ENCODE measurements around the gene CCDC141.

CCDC141 gene

DNA sequence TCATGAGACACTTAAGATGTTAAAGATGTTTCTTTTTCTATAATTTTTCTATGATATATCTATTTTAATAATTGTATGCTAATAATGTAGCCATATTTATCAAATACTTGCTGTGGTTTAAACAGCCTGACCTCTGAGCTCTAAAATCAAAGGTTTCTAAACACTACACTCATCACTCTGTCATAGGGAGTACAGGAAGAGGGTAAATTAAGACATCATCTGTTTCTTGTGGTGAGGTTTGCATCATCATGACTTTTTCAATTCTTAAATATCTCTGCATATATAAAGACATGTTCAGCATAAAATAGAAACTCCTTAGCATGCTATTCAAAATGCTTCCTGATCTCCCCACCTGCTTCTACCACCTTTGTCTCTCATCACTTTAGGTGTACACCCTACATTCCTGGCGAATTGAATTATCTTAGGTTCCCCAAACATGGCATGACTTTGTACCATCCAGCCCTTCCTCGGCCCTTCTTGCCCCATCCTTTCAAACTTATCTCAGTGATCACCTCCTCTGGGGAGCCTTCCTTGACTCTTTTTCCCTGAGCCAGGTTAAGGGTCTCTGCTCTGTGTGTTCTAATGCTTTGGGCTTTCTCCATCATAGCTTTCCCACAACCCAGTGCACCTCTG, 137.4 kb downstream of the CCDC141 start:
- peak; percentile 36 for DNase-seq (ENCODE audit: low spot score)

GRCh38 chr2:178911039-178911438, 138.9 kb downstream of the CCDC141 start:
- DNase-seq (ENCODE audit: low spot score): no peak

DNA sequence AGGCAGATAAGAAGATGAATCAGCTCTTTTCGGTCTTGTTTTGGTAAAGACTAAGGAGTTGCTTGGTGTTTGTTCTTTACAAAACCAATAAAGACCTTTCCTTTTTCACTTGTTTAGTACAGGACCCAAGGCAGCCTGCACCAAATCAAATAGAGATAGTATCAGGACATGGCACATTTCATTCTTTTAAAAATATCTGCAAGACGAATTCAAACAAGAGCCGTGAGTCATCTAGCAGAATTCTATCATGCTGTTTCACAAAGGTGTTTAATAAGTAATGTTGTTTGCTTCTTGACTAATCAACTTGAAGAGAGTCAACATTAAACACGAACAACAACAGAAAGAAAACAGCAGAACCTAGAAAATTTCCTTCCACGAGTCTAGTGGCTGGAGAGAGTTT, 139.9 kb downstream of the CCDC141 start:
- DNase-seq (ENCODE audit: low spot score): no peak

- no peak for DNase-seq (ENCODE audit: low spot score)
Measured at GRCh38 chr2:178909507-178909906, 140.4 kb downstream of the CCDC141 start.

DNA sequence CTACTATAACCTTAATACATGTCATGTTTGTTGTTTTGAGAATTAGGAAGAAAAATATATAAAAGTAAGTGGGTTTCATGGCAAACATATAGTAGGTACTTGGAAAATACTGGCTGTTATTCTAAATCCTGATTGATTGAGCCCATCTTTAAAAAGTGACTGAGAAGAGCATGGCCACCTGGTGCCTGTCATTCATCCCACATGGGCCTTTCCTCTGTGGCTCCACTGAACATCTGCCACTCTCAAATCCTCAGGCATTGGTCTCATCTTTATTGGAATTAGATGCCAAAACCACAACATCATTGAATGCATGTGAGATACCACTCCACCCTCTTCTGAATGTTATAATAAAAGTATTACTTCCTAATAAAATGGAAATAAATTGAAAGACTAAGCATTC, 141.1 kb downstream of the CCDC141 start:
- no peak for DNase-seq (ENCODE audit: low spot score)

DNA sequence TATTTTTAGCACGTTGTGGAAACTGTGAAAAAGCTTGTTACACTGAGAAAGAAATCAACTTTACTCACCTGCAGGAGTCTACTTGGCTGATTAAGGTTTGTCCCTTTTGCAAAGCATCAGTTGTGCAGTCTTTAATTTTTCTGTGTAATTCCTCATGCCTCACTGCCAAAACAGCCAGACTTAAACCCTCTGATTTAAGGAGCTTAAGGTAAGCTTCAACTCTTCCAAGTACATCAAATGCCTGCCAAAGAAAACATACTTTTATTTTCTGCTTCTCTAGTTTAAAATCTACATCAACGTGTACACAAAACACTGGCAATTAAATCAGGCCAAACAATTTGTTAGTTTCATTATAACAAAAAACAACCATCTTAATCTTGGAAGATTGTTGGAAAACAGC, 144.7 kb downstream of the CCDC141 start:
- DNase-seq (ENCODE audit: low spot score): no peak

GRCh38 chr2:178899656-178900055, 150.3 kb downstream of the CCDC141 start:
- no peak for DNase-seq (ENCODE audit: low spot score)

DNA sequence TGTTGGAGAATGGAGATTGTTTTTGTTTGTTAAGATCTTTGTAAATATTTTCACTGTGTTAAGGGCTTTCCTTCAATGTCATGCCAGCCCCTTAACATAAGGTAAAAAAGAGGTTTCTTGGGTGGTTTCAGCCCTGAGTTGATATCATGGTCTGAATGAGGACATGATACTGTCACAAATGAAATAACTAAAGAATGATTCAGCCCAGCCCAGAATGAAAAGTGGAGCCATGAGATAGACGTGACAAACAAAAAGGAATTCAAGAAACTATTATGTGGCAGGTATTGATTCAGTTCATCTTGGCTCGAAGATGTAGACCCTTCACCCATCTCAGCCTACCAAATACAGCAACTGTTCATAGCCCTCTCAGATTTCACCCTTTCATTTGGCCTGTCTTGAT, 154.1 kb downstream of the CCDC141 start:
- DNase-seq (ENCODE audit: low spot score): no peak

DNA sequence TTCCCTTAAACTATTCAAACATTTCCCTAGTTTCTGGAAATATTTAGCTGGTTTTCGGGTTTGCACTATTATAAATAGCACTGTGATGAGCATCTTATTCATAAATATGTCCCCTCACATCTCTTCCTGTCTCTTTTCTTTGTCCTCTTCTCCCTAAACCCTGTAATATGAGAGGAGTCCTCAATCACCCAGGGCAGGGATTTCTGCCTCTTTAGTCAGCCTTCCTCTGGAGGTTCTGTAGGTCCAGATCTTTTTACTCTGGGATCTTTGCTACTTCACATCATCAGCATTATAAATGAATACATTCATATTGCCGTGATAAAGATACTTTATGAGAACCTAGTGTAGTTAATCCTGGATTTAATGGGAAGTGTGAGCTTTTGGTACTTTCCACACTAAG, 154.8 kb downstream of the CCDC141 start:
- DNase-seq (ENCODE audit: low spot score): no peak

DNA sequence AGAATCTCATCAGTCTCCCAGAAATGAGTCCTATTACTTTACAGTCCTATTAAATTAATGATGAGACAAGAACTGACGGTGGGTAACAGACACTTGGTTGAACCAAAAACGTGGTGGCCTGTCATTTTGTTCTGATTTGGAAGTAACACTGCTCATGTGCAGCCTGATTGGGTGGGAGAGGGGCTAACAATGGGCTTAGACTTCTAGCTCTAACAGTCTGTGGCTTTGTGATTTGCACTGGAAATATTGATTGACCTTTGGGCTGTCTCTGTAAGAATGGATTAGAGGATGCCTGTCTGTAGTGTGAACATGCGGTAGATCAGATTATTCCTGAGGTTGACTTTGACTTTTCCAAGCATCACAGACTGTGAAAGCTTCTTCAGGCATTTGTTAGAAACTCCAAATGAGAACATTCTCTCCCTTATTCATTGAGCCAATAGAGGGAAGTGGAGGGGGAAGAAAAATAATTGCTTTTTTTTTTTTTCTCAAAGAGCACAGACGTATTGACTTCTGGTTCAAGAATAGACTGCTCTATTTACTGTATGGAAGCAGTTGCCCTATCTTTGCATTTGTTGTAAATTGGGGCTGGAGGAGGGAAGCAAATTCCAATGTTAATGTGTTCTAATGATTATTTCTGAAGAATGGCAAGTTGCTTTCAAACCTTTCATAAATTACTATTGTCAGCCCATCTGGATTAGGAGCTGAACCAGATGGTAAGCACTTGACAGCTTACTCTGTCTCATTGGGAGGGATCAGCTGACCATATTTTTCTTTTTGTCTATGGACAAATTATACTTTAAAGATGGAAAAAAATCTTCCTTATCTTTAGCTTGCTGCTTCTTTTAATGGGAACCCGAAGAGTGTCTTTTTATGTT, 156.9 kb downstream of the CCDC141 start:
- no peak for DNase-seq (ENCODE audit: low spot score)

- no peak for DNase-seq (ENCODE audit: low spot score)
Measured at GRCh38 chr2:178891959-178892485, 157.9 kb downstream of the CCDC141 start.

DNA sequence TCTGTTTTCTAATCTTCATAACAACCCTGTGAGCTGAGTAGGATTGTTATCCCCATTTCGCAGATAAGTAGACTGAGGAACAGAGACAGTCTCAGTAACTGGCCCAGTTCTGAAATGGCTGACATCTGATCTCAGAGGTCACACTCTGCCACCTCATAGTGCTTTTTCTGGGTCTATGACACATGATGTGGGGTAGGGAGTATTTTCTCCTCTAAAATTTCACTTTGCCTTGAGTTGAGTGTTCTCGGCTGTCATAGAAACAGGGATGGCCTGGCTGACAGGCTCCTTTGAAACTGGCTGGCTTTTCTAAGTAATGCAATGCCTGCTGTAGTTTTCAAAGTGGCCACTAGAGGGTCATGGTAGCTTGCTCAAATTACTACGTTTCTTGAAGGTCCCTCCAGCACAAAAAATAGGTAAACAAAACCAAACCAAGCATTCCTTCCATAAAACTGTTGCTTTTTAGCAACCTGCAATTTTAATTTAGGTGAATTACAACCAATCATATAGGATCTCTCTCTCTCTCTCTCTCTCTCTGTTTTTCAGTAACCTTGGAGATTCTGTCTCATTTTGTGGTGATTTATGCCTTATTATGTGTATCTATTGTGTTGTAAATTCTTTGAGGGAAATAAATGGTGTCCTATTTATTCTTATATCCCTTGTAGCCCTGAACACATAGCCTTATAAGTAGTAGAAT, 158.5 kb downstream of the CCDC141 start:
- peak; percentile 71 for DNase-seq (ENCODE audit: low spot score)

DNA sequence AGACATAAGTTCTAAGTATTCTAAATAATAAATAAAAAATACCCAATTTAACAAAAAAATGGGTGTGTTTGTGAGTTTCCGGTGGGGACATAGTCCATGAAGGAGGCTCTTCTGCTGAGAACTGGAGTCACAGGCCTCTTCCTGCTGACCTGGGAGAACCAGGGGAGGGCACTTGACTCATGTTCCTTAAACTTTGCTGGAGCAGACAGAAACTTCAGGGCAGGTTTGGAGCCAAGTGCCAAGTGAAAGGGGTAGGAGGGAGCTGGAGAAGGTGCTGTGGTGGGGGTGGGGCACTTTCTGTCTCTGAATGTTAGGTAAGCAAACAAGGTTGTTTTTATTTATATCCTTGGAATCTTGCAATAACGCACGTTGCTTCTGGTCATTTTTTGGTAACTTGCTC, 163.9 kb downstream of the CCDC141 start:
- no peak for DNase-seq (ENCODE audit: low spot score)

DNA sequence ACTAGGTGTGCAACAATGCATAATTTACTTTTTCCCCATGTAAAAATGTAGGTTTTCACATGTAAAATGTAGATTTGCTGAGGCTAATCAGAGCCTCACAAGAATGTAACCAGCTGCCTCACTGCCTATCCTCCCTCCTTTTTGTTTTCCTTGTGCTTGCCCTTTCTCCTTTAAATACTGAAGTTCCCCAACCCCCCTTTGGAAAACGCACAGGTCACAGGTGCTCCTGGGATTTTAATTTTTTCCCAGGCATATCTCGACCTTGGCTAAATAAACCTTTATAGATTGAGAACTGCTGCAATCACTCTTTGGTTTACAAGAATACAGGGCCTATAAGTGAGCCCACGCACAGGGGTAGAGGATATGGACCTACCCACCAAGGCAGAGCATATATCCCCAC, 165.5 kb downstream of the CCDC141 start:
- DNase-seq (ENCODE audit: low spot score): no peak

DNA sequence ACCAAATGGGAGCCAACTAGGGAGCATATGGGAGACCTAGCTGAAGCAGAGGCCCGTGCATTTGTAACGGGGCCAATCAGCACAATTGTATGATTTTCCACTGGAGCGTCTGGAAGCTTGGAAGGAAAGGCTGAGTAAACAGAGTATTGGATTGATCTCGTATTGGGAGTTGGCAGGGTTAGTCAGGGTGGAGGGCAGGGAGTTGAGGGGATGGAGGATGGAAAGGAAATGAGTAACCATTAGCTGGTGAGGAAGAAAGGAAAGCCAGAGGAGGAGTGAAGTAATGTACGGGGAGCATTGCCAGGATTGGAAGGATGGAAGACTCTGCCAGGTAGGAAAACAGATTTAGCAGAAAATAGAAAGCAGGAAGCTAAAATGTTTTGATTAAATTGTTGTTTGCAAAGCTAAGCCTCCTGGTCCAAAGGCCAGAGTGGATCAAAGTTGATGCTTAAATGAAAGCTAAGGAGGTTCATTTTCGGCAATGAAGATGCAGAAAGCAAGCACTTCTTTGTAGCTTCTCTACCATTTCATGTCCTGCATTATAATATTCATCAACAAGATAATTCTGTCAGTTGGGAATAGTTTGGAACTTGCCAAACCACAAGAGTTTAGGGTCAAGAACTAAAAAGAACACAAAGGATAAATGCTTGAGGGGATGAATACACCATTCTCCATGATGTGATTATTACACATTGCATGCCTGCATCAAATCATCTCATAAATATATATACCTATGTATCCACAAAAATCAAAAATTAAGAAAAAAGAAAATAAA, 167.1 kb downstream of the CCDC141 start:
- DNase-seq (ENCODE audit: low spot score): no peak

GRCh38 chr2:178881075-178881474, 168.9 kb downstream of the CCDC141 start:
- no peak for DNase-seq (ENCODE audit: low spot score)

- DNase-seq (ENCODE audit: low spot score): no peak
Measured at GRCh38 chr2:178880257-178880656, 169.7 kb downstream of the CCDC141 start.

- no peak for DNase-seq (ENCODE audit: low spot score)
Measured at GRCh38 chr2:178877874-178878273, 172.1 kb downstream of the CCDC141 start.

GRCh38 chr2:178874529-178875240, 175.3 kb downstream of the CCDC141 start:
- no peak for DNase-seq (ENCODE audit: low spot score)

- no peak for DNase-seq (ENCODE audit: low spot score)
Measured at GRCh38 chr2:178873912-178874311, 176.0 kb downstream of the CCDC141 start.

DNA sequence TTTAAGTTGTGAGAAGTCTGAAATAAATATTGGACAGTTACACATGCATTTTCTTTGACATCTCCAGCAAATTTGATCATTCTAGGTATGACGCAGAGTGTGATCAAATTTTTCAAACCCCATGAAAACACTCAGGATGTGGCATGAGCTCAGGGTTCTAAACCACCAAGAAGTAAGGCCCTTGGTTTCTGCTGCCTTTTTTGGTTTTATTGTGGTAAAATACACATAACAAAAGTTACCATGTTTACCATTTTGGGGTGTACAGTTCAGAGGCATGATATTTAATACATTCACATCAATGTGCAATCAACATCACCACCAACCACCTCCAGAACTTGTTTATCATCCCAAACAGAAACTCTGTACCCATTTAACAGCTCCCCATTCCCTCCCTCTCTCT, 178.4 kb downstream of the CCDC141 start:
- no peak for DNase-seq (ENCODE audit: low spot score)

Data from kidney capillary endothelial cell (primary cell).